C1 segment of cervical spinal cord (tissue), 14 donors: Measurements from ENCODE around the gene LEPR.
A peak's percentile ranks its signal among the peaks of the same experiment; 100 is the strongest.
"Not testable (repeated sequence)": the region's sequence is repeated elsewhere in the genome, so short reads cannot be mapped to it uniquely, and the experiment has no call there.

Source experiments
- DNase-seq, 14 donors: peaks; one replicate each; lab custom pipeline; 2025; lab: John Stamatoyannopoulos, UW

The LEPR gene

GRCh38 chr1:65437616-65438015, 17.1 kb downstream of the LEPR start:
- no peak for DNase-seq

- no peak for DNase-seq
Observed at GRCh38 chr1:65440322-65440900, 19.9 kb downstream of the LEPR start.

- DNase-seq = no peak
Observed at GRCh38 chr1:65440915-65441314, 20.4 kb downstream of the LEPR start.

- no peak for DNase-seq
Observed at GRCh38 chr1:65441464-65441863, 21.0 kb downstream of the LEPR start.

- DNase-seq = no peak
Observed at GRCh38 chr1:65442442-65442841, 22.0 kb downstream of the LEPR start.

GRCh38 chr1:65443647-65444046, 23.2 kb downstream of the LEPR start:
- no peak for DNase-seq

GRCh38 chr1:65444128-65444640, 23.7 kb downstream of the LEPR start:
- DNase-seq = no peak

GRCh38 chr1:65445837-65446236, 25.4 kb downstream of the LEPR start:
- DNase-seq = no peak

GRCh38 chr1:65449214-65449823, 28.9 kb downstream of the LEPR start:
- no peak for DNase-seq

GRCh38 chr1:65455678-65456077, 35.2 kb downstream of the LEPR start:
- DNase-seq = not testable (repeated sequence)

- DNase-seq = no peak
Observed at GRCh38 chr1:65456481-65456880, 36.0 kb downstream of the LEPR start.

GRCh38 chr1:65457868-65458267, 37.4 kb downstream of the LEPR start:
- no peak for DNase-seq

- DNase-seq = peak in 2 of 14 donors; percentile 1 to 49
Observed at GRCh38 chr1:65458730-65459396, 38.4 kb downstream of the LEPR start.

- peak in 2 of 14 donors; percentile 2 to 8 for DNase-seq
Observed at GRCh38 chr1:65459397-65459768, 38.9 kb downstream of the LEPR start.

- not testable (repeated sequence) for DNase-seq
Observed at GRCh38 chr1:65465837-65466236, 45.4 kb downstream of the LEPR start.

- DNase-seq = no peak
Observed at GRCh38 chr1:65467536-65467935, 47.1 kb downstream of the LEPR start.

GRCh38 chr1:65469126-65469888, 48.8 kb downstream of the LEPR start:
- DNase-seq = peak in 1 of 14 donors; percentile 7

- peak in 1 of 14 donors; percentile 15 for DNase-seq
Observed at GRCh38 chr1:65469889-65470340, 49.4 kb downstream of the LEPR start.
